ENCODE results near the gene SCYGR6. TPM values are rescaled to one million over a fixed set of nuclear protein-coding genes. Genes with fewer than 3 reads are reported as not detected.
A peak's percentile ranks its signal among the peaks of the same experiment; 100 is the strongest.

SCYGR6 gene, protein sequence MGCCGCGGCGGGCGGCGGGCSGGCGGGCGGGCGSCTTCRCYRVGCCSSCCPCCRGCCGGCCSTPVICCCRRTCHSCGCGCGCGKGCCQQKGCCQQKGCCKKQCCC
- total RNA-seq (not detected), polyA plus RNA-seq (ENCODE audit: insufficient read length in 6 of 6) (not detected)
- long read RNA-seq, donor 1 = 0 reads
- long read RNA-seq, donor 2 = 0 reads
- long read RNA-seq, donor 3 = 0 reads
- long read RNA-seq, donor 4 = 0 reads
- long read RNA-seq, donor 5 = 0 reads
- long read RNA-seq, donor 6 = 0 reads
- long read RNA-seq, donor 7 = 0 reads
- long read RNA-seq, donor 8 = 0 reads
- long read RNA-seq, donor 9 = 0 reads
- long read RNA-seq, donor 10 = 0 reads
- long read RNA-seq, donor 11 = 0 reads
- long read RNA-seq, donor 12 = 0 reads

- Histone ChIP-seq H3K27ac (no peak within 1 kb of the TSS), H3K27me3 (no peaks in the 10 kb centered on the region), H3K36me3 (no peaks in the 10 kb centered on the region), H3K4me3 (no peak within 1 kb of the TSS), H3K9me3 (no peaks in the 10 kb centered on the region), H3K4me1 (no peaks in the 10 kb centered on the region)
- no peak for DNase-seq
- no peak for ATAC-seq
- TF ChIP-seq, protein P1, sequence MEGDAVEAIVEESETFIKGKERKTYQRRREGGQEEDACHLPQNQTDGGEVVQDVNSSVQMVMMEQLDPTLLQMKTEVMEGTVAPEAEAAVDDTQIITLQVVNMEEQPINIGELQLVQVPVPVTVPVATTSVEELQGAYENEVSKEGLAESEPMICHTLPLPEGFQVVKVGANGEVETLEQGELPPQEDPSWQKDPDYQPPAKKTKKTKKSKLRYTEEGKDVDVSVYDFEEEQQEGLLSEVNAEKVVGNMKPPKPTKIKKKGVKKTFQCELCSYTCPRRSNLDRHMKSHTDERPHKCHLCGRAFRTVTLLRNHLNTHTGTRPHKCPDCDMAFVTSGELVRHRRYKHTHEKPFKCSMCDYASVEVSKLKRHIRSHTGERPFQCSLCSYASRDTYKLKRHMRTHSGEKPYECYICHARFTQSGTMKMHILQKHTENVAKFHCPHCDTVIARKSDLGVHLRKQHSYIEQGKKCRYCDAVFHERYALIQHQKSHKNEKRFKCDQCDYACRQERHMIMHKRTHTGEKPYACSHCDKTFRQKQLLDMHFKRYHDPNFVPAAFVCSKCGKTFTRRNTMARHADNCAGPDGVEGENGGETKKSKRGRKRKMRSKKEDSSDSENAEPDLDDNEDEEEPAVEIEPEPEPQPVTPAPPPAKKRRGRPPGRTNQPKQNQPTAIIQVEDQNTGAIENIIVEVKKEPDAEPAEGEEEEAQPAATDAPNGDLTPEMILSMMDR (IDR thresholded peaks at IDR 0.05) = no peak
- intact Hi-C loops (cut with DNase I) = no loop called here
Measured at GRCh38 chr2:227724394-227725039, at the start of gene SCYGR6. TSS of gene SCYGR6 (minus strand) at chr2:227724757. CDS start at chr2:227724757, 0 bp downstream.

- no peak for DNase-seq
- peak; percentile 81 for ATAC-seq
- intact Hi-C loops (cut with DNase I) = no loop called here
Measured at GRCh38 chr2:227774011-227774624, 49.6 kb upstream of the SCYGR6 start.

DNA sequence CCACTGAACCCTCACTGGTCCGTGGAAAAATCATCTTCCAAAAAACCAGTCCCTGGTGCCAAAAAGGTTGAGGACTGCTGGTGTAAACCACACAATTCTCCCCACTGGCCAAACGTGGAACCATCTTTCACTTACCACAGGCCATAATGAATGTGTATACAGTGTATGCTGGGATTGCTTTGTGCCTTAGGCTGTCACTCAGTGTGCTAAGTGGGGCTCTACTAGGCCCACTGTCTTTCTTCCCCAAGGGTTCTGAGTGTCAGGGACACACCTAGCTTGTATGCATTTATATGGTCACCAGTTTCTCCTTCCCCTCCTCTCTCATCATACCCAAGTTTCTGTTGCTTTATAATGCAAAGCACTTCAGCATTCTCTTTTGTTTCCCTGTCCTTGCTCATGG, 48.4 kb upstream of the SCYGR6 start:
- Histone ChIP-seq H3K27me3 (no peaks in the 10 kb centered on the region), H3K27ac (no peak overlapping the region), H3K4me1 (no peaks in the 10 kb centered on the region), H3K9me3 (no peaks in the 10 kb centered on the region), H3K36me3 (no peaks in the 10 kb centered on the region), H3K4me3 (no peak overlapping the region)
- ATAC-seq = no peak
- intact Hi-C loops (cut with DNase I) = no loop called here
- no peak for DNase-seq
- TF ChIP-seq, protein P1 (IDR thresholded peaks at IDR 0.05) = no peak

More at GRCh38 chr2:227774011-227774624, 49.6 kb upstream of the SCYGR6 start:
- no peaks in the 10 kb centered on the region for H3K4me1 ChIP-seq
- H3K27me3 ChIP-seq = no peaks in the 10 kb centered on the region
- no peaks in the 10 kb centered on the region for H3K9me3 ChIP-seq
- no peaks in the 10 kb centered on the region for H3K36me3 ChIP-seq
- TF ChIP-seq, protein P1 (IDR thresholded peaks at IDR 0.05) = no peak
- no peak overlapping the region for H3K27ac ChIP-seq
- no peak overlapping the region for H3K4me3 ChIP-seq

GRCh38 chr2:227772197-227772661, 47.7 kb upstream of the SCYGR6 start:
- no peaks in the 10 kb centered on the region for H3K27me3 ChIP-seq
- TF ChIP-seq, protein P1 (IDR thresholded peaks at IDR 0.05) = no peak
- H3K4me3 ChIP-seq = no peak overlapping the region
- H3K36me3 ChIP-seq = no peaks in the 10 kb centered on the region
- intact Hi-C loops (cut with DNase I) = no loop called here
- H3K4me1 ChIP-seq = no peaks in the 10 kb centered on the region
- H3K9me3 ChIP-seq = no peaks in the 10 kb centered on the region
- ATAC-seq (no peak), DNase-seq (no peak)
- H3K27ac ChIP-seq = no peak overlapping the region

GRCh38 chr2:227767830-227768229, 43.3 kb upstream of the SCYGR6 start:
- no peak for ATAC-seq
- TF ChIP-seq, protein P1 (IDR thresholded peaks at IDR 0.05) = no peak
- no peak overlapping the region for H3K4me3 ChIP-seq
- no peaks in the 10 kb centered on the region for H3K36me3 ChIP-seq
- intact Hi-C loops (cut with DNase I) = loop anchor here in 1 of 2 donors (5.0 to 10.0 kb wide), 2 partner anchors 111 to 363 kb away; no protein-coding TSS in a partner anchor
- DNase-seq = peak in 1 of 4 donors; percentile 78
- H3K9me3 ChIP-seq = no peaks in the 10 kb centered on the region
- H3K27ac ChIP-seq = no peak overlapping the region
- no peaks in the 10 kb centered on the region for H3K27me3 ChIP-seq
- H3K4me1 ChIP-seq = peaks cover 6 to 7% of the 10 kb centered on the region in 2 donors

Measured in left lung (tissue), 14 donors.